ENCODE data around the gene PLD5. TPM values are rescaled to one million over a fixed set of nuclear protein-coding genes. Genes with fewer than 3 reads are reported as not detected.

PLD5 gene
- total and polyA plus RNA-seq, 8 donors = 0.04 to 0.71 (median 0.24) TPM; not detected in 2

- Histone ChIP-seq H3K9me3 (no peaks in the 10 kb centered on the region), H3K4me3 (no peak overlapping the region), H3K4me1 (no peaks in the 10 kb centered on the region), H3K36me3 (no peaks in the 10 kb centered on the region), H3K27ac (no peak overlapping the region), H3K27me3 (peaks cover 0 to 12% (median 0%) of the 10 kb centered on the region in 4 donors)
- intact Hi-C loops (cut with DNase I) = no loop called here
- FAIRE-seq (no peak), DNase-seq (no peak), ATAC-seq (peak in 1 of 4 donors; percentile 15)
- TF ChIP-seq CTCF (IDR thresholded peaks at IDR 0.05) = no peak
- 13 to 14% methylated on average over 12 of the region's 12 CpGs for WGBS, 2 donors
Measured at GRCh38 chr1:242448910-242449645, 75.4 kb downstream of the PLD5 start.

GRCh38 chr1:242447689-242448088, 76.8 kb downstream of the PLD5 start:
- Histone ChIP-seq H3K4me3 (no peak overlapping the region), H3K9me3 (no peaks in the 10 kb centered on the region), H3K27me3 (peaks cover 0 to 12% (median 0%) of the 10 kb centered on the region in 4 donors), H3K4me1 (no peaks in the 10 kb centered on the region), H3K36me3 (no peaks in the 10 kb centered on the region), H3K27ac (no peak overlapping the region)
- no peak for ATAC-seq
- no peak for FAIRE-seq
- DNase-seq = no peak
- no peak for TF ChIP-seq CTCF (IDR thresholded peaks at IDR 0.05)
- intact Hi-C loops (cut with DNase I) = no loop called here
- WGBS, 2 donors = 68 to 73% methylated on average over 7 of the region's 7 CpGs

GRCh38 chr1:242440757-242441156, 83.7 kb downstream of the PLD5 start:
- ATAC-seq (no peak), FAIRE-seq (no peak), DNase-seq (no peak)
- Histone ChIP-seq H3K36me3 (no peaks in the 10 kb centered on the region), H3K4me1 (no peaks in the 10 kb centered on the region), H3K27me3 (peaks cover 0 to 2% (median 0%) of the 10 kb centered on the region in 4 donors), H3K9me3 (no peaks in the 10 kb centered on the region), H3K27ac (no peak overlapping the region), H3K4me3 (no peak overlapping the region)
- intact Hi-C loops (cut with DNase I) = no loop called here
- no peak for TF ChIP-seq CTCF (IDR thresholded peaks at IDR 0.05)
- 84 to 92% methylated on average over 1 of the region's 1 CpG for WGBS, 2 donors

GRCh38 chr1:242435200-242435599, 89.3 kb downstream of the PLD5 start:
- no peak for ATAC-seq
- Histone ChIP-seq H3K4me3 (no peak overlapping the region), H3K36me3 (no peaks in the 10 kb centered on the region), H3K4me1 (no peaks in the 10 kb centered on the region), H3K27me3 (no peaks in the 10 kb centered on the region), H3K9me3 (no peaks in the 10 kb centered on the region), H3K27ac (no peak overlapping the region)
- no peak for TF ChIP-seq CTCF (IDR thresholded peaks at IDR 0.05)
- intact Hi-C loops (cut with DNase I) = no loop called here
- 54 to 64% methylated on average over 2 of the region's 2 CpGs for WGBS, 2 donors
- DNase-seq = no peak
- FAIRE-seq = no peak

GRCh38 chr1:242432491-242433095, 91.9 kb downstream of the PLD5 start:
- Histone ChIP-seq H3K9me3 (no peaks in the 10 kb centered on the region), H3K36me3 (no peaks in the 10 kb centered on the region), H3K4me1 (no peaks in the 10 kb centered on the region), H3K4me3 (no peak overlapping the region), H3K27me3 (no peaks in the 10 kb centered on the region), H3K27ac (no peak overlapping the region)
- FAIRE-seq (no peak), ATAC-seq (no peak), DNase-seq (no peak)
- WGBS, 2 donors = 42 to 47% methylated on average over 6 of the region's 6 CpGs
- intact Hi-C loops (cut with DNase I) = no loop called here
- TF ChIP-seq CTCF (IDR thresholded peaks at IDR 0.05) = no peak
